Suppressor macrophage treated with lipopolysaccharide for 4 hours (primary cell): ENCODE data around the gene RPGRIP1.
A peak's percentile ranks its signal among the peaks of the same experiment; 100 is the strongest.
"Not testable (repeated sequence)": the region's sequence is repeated elsewhere in the genome, so short reads cannot be mapped to it uniquely, and the experiment has no call there.

ENCODE experiments used
- DNase-seq: peaks from one replicate; pipeline ENCODE4 v3.0.0-alpha.2; 2020

The RPGRIP1 gene

DNA sequence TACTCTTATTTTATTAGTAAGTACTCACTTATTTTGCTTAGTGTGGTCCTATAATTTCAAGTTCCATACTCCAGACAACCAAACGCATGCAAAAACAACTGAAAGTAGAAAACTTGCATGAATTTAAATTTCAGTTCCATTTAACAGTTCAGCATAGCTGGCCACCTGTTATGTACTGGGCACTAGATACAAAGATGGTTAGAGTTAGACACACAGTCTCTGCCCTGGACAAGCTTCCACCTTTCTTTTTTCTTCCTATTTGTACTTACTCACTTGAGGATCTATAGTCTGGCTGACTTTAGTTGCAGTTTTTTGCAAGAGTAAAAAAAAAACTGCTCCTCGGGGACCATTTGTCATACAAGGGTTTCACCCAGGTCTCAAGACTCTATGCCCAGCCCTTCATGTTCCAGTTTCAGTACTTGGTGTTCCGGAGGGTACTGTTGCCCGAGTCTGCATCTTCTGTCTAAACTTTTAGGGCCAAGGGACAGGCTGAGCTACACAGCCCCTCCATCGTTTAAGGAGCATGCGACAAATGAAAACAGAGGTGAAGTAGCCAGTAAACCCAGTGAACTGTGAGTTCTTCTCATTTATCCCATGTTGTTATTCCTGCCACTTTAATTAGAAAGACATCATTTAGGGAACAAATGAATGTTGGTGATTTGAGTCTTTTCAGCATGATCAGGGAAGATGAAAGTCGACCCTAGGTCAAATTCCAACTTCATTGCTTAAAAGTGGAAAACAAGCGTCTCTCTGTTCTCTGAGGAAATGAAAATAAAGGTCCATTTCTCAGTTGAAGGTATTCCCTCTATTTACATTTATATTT lies 22.3 kb downstream of the RPGRIP1 start:
- no peak for DNase-seq

DNA sequence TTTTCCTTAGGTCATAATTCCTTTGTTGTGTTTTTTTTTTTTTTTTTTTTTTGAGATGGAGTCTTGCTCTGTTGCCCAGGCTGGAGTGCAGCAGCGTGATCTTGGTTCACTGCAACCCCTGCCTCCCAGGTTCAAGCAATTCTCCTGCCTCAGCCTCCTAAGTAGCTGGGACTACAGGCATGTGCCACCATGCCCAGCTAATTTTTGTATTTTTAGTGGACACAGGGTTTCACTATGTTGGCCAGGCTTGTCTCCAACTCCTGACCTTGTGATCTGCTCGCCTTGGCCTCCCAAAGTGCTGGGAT lies 22.9 kb downstream of the RPGRIP1 start:
- not testable (repeated sequence) for DNase-seq

DNA sequence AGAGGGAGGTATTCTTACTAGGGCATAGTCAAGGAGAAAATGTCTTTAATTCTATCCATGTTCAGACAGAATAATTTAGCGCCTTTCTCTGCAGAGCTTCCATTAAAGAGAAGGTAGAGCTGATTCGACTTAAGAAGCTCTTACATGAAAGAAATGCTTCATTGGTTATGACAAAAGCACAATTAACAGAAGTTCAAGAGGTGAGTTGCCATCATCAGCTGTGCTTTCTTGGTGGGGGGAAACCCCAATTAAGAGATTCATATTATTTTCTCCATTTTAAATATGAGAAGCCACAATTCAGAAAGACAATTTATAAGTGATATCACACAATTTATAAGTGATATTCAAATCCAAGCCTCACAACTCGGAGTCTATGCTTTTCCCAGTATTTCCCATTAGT lies 27.8 kb downstream of the RPGRIP1 start:
- DNase-seq, result no peak

DNA sequence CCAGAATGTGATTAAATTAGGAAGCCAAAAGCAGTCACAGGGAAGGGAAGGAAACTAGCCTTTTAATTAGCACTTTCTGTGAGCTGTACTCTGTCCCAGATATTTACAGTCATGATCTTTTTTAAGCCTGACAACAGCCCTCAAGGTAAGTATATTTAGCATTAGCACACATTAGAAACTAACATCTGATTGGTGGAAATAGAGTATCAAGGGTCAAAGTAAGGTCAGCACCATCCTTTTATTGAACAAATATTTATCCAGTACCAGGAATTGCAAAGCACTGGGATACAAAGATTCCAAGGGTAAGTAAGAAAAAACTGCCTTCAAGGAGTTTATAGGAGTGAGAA lies 28.2 kb downstream of the RPGRIP1 start:
- DNase-seq, result no peak

DNA sequence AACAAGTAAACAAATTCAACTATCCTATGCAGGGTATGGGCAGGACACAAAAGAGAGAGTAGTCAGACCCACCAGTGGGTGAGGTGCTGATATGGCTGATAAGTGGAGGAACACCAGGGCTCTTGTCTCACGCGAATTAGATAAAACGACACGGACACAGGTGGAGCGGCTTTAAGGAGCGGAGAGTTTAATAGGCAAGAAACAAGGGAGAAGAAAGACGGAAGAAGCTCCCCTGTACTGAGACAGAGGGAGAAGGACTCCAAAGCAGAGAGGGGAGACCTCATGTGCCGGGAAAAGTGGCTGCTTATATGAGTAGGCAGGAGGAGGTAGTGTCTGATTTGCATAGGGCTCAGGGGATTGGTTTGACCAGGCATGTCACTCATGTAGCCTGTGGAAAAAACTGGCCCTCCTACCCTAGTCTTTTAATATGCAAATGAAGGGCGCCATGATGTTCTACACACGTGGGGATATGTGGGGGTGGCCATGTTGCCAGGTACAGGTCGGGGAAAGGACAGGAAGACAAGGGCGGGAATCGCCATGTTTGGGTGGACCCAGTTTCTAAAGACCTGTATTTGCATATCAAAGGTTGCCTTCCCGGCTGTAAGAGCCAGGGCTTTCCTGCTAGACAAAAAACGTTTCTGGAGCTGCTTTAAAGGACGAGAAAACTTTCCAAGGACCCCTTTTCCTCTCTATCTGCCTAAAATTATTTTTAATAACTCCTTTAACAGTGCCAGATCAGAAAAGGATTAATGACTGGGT lies 28.8 kb downstream of the RPGRIP1 start:
- peak; percentile 71 for DNase-seq

DNA sequence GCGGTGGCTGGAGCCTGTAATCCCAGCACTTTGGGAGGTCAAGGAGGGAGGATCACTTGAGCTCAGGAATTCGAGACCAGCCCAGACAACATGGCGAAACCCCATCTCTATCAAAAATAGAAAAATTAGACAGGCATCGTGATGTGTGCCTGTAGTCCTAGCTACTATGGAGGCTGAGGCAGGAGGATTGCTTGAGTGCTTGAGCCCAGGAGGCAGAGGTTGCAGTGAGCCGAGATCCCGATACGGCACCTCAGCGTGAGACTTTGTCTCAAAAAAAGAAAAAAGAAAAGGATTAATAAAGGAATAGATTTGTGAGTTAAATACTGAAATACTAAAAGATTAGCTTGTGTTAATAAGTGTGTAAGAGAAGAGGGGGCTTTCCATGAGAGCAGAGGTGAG lies 29.4 kb downstream of the RPGRIP1 start:
- DNase-seq, result no peak

DNA sequence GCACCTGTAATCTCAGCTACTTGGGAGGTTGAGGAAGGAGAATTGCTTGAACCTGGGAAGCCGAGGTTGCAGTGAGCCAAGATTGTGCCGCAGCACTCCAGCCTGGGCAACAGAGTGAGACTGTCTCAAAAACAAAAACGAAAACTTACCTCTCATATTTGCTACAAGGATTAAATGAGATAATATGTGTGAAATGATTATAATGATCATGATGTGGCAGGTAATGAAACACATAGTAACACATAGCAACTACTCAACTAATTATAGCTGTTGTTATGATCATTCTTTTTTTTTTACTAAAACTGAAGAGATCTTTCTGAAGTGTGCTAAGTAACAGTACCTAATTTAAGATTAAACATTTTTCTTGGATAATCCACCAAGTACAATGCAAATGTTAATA lies 30.1 kb downstream of the RPGRIP1 start:
- no peak for DNase-seq

DNA sequence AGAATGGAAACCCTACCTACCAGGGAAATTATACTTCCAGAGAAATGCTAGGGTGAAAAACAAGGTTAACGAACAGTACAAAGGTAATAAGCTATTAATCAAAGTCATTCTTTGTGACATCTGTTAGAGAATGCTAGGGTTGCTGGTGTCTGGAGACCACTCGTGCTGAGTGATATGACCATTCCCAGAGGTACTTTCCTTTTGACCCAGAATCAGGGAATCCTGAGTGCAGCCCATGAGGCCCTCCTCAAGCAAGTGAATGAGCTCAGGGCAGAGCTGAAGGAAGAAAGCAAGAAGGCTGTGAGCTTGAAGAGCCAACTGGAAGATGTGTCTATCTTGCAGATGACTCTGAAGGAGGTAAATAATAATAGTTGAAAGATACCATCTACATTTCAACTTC lies 31.7 kb downstream of the RPGRIP1 start:
- DNase-seq, result no peak

DNA sequence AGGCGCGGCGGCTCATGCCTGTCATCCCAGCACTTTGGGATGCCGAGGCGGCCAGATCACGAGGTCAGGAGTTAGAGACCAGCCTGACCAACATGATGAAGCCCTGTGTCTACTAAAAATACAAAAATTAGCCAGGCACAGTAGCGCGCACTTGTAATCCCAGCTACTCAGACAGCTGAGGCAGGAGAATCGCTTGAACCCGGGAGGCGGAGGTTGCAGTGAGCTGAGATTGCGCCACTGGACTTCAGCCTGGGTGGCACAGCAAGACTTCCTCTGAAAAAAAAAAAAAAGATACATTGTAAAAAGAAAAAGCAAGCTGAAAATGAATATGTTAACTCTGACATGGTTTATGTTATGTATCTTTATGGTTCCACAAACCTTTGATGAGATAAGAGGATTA lies 33.6 kb downstream of the RPGRIP1 start:
- no peak for DNase-seq

DNA sequence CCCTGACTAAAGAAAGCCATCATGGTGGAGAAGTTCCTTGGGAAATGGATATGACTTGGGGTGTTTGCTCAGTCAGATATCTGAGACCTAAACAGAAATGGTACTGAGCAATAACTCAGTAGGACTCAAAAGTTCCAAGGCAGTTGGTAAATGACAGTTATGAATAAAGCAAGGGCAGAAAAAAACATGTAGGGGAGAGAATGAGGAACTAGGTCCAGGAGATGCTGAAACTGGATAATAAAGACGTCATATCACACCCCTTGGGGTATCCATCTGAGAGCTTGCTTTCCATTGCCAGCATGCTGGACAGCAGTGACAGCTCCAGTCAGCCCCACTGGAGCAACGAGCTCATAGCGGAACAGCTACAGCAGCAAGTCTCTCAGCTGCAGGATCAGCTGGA lies 37.5 kb downstream of the RPGRIP1 start:
- peak; percentile 82 for DNase-seq

DNA sequence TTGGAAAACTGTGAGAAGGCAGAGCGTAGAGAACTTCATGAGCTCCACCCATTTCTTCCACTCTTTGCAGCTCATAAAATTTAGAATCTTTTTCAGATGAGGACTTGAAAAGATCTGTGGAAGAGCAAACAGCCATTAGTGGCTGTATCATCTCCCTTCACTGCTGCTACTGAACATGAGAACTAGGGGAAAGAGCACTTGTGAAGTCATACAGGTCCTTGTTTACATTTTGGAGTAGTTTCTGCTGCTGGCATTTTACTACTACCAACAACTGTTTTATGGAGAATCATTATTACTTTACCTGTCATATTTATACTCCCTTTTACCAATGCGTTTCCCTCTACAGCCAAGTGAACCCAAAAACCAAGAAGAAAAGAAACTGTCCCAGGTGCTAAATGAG lies 41.0 kb downstream of the RPGRIP1 start:
- DNase-seq, result no peak

DNA sequence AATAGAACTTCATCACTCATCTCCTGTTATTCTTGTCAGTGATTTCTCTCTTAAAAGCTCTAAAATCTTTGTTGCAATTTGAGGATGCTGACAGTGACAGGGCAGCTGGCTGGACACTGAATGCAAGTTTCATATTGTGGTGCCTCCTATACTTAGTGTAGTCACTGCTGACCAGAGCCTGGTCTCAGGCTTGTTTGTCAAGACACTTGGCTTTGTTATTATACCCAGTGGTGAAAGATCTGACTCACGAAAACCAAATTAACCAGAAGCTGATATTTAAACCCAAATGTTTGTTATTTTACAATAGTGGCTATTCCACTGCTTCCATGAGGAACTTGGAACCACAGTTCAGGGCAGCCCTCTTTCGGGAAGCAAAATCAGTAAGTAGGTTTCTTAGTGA lies 42.8 kb downstream of the RPGRIP1 start:
- peak; percentile 44 for DNase-seq

DNA sequence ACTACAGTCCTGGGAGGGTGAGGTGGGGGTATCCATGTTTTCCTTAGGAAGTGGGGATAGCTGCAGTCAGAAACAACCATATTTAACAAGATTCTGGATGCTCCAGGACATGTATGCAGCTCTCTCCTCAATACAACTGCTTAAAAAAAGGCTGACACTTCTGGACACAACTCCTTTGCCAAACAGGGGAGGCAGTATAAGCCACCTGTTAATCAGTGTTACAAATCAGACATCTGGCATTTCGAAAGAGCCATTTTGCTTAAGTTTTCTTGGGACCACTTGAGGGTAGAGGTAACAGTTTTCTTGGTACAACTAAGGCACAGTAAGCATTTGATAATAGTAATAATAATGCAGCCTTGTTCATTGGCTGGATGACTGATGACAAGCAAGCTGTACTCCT lies 47.1 kb downstream of the RPGRIP1 start:
- DNase-seq, result no peak
